ENCODE results near the gene NAALADL2.
"Not testable (repeated sequence)": the region's sequence is repeated elsewhere in the genome, so short reads cannot be mapped to it uniquely, and the experiment has no call there.

NAALADL2 gene

GRCh38 chr3:175150812-175151401 is 291.8 kb downstream of the NAALADL2 start:
- DNase-seq = no peak

GRCh38 chr3:175153595-175153994 is 294.5 kb downstream of the NAALADL2 start:
- no peak for DNase-seq

- DNase-seq = no peak
Measured at GRCh38 chr3:175155172-175155571, 296.0 kb downstream of the NAALADL2 start.

GRCh38 chr3:175159202-175159601 is 300.1 kb downstream of the NAALADL2 start:
- DNase-seq = no peak

GRCh38 chr3:175161291-175161690 is 302.2 kb downstream of the NAALADL2 start:
- DNase-seq = no peak

GRCh38 chr3:175163686-175164085 is 304.6 kb downstream of the NAALADL2 start:
- peak; percentile 58 for DNase-seq

GRCh38 chr3:175173117-175173516 is 314.0 kb downstream of the NAALADL2 start:
- not testable (repeated sequence) for DNase-seq

- no peak for DNase-seq
Measured at GRCh38 chr3:175176556-175176955, 317.4 kb downstream of the NAALADL2 start.

- DNase-seq = no peak
Measured at GRCh38 chr3:175179055-175179454, 319.9 kb downstream of the NAALADL2 start.

GRCh38 chr3:175184392-175184791 is 325.3 kb downstream of the NAALADL2 start:
- DNase-seq = no peak

- DNase-seq = no peak
Measured at GRCh38 chr3:175185903-175186302, 326.8 kb downstream of the NAALADL2 start.

- DNase-seq = no peak
Measured at GRCh38 chr3:175186511-175186910, 327.4 kb downstream of the NAALADL2 start.

GRCh38 chr3:175187586-175187985 is 328.5 kb downstream of the NAALADL2 start:
- DNase-seq = no peak

- DNase-seq = no peak
Measured at GRCh38 chr3:175192536-175192935, 333.4 kb downstream of the NAALADL2 start.

GRCh38 chr3:175193815-175194518 is 334.8 kb downstream of the NAALADL2 start:
- peak; percentile 16 for DNase-seq

GRCh38 chr3:175198991-175199783 is 340.1 kb downstream of the NAALADL2 start:
- no peak for DNase-seq

GRCh38 chr3:175199961-175200360 is 340.8 kb downstream of the NAALADL2 start:
- DNase-seq = no peak

- no peak for DNase-seq
Measured at GRCh38 chr3:175200391-175201095, 341.4 kb downstream of the NAALADL2 start.

- no peak for DNase-seq
Measured at GRCh38 chr3:175207361-175207760, 348.2 kb downstream of the NAALADL2 start.

- DNase-seq = no peak
Measured at GRCh38 chr3:175208326-175208725, 349.2 kb downstream of the NAALADL2 start.

- no peak for DNase-seq
Measured at GRCh38 chr3:175211466-175211865, 352.3 kb downstream of the NAALADL2 start.

- DNase-seq = no peak
Measured at GRCh38 chr3:175212896-175213295, 353.8 kb downstream of the NAALADL2 start.

- DNase-seq = no peak
Measured at GRCh38 chr3:175214216-175214615, 355.1 kb downstream of the NAALADL2 start.

Measured in NCI-H2171 treated with DMSO at 0.1 percent for 48 hours (cell line).